Neural cell (in vitro differentiated cells): Measurements from ENCODE around the gene SIL1. TPM values are rescaled to one million over a fixed set of nuclear protein-coding genes. Genes with fewer than 3 reads are reported as not detected.

Experiments
- H2AFZ ChIP-seq: fragments of 200-600, 300-800 bp; sonication (generic), shearing (Covaris generic); 2 replicates; pipeline ENCODE4 v1.6.0; 2014; ENCODE audit warnings: low read depth, mild to moderate bottlenecking, antibody characterized with exemption, low read length, moderate library complexity
- H3F3A ChIP-seq: fragments of 200-600 bp; shearing (Covaris generic); 2 replicates; pipeline ENCODE4 v1.6.1; 2016; ENCODE audit warnings: mild to moderate bottlenecking, moderate library complexity, mixed read lengths, antibody characterized with exemption, low read length; ENCODE audit not compliant: insufficient read depth, poor library complexity, severe bottlenecking
- H3K27ac ChIP-seq: fragments of 200-600, 300-800 bp; sonication (generic), shearing (Covaris generic); 2 replicates; pipeline ENCODE4 v1.5.1; 2014; ENCODE audit warnings: mild to moderate bottlenecking, low read length, moderate library complexity
- H3K27me3 ChIP-seq: fragments of 300-800, 200-600 bp; sonication (generic), shearing (Covaris generic); 2 replicates; pipeline ENCODE4 v1.6.0; 2014; ENCODE audit warnings: mild to moderate bottlenecking, low read depth, low read length, moderate library complexity; ENCODE audit not compliant: insufficient read depth
- H3K36me3 ChIP-seq: fragments of 300-800, 200-600 bp; sonication (generic), shearing (Covaris generic); 2 replicates; pipeline ENCODE4 v1.5.1; 2014; ENCODE audit warnings: mild to moderate bottlenecking, antibody characterized with exemption, low read length, moderate library complexity; ENCODE audit not compliant: insufficient read depth
- H3K4me2 ChIP-seq: fragments of 300-800, 200-600 bp; sonication (generic), shearing (Covaris generic); 2 replicates; pipeline ENCODE4 v1.6.0; 2014; ENCODE audit warnings: mild to moderate bottlenecking, low read length
- H3K4me3 ChIP-seq: fragments of 300-800, 200-600 bp; sonication (generic), shearing (Covaris generic); 2 replicates; pipeline ENCODE4 v1.5.1; 2014; ENCODE audit warnings: mild to moderate bottlenecking, low read length, moderate library complexity
- H3K79me2 ChIP-seq: fragments of 200-600 bp; shearing (Covaris generic); replicated peaks from 2 replicates; pipeline ENCODE4 v1.6.0; 2014; ENCODE audit warnings: mild to moderate bottlenecking, low read length, moderate library complexity; ENCODE audit not compliant: insufficient read depth
- H3K9ac ChIP-seq: fragments of 300-800, 200-600 bp; sonication (generic), shearing (Covaris generic); 2 replicates; pipeline ENCODE4 v1.6.1; 2016; ENCODE audit warnings: mild to moderate bottlenecking, low read length, mixed read lengths
- H3K9me2 ChIP-seq: fragments of 200-600 bp; shearing (Covaris generic); 2 replicates; pipeline ENCODE4 v1.6.1; 2016; ENCODE audit warnings: mild to moderate bottlenecking, low read length, mixed read lengths; ENCODE audit not compliant: insufficient read depth
- H3K9me3 ChIP-seq: fragments of 200-600, 300-800 bp; sonication (generic), shearing (Covaris generic); 2 replicates; pipeline ENCODE4 v1.6.1; 2016; ENCODE audit warnings: mild to moderate bottlenecking, mixed run types, low read length, moderate library complexity, mixed read lengths
- H4K20me1 ChIP-seq: fragments of 200-600 bp; shearing (Covaris generic); 2 replicates; pipeline ENCODE4 v1.6.1; 2016; ENCODE audit warnings: mild to moderate bottlenecking, mixed run types; ENCODE audit not compliant: insufficient read depth
- CTCF ChIP-seq: fragments of 450-650 bp; IDR thresholded peaks from 2 replicates; pipeline ENCODE4 v1.5.1; 2014; ENCODE audit warnings: antibody characterized with exemption, mild to moderate bottlenecking, moderate library complexity; ENCODE audit not compliant: poor library complexity, severe bottlenecking
- EP300 ChIP-seq: fragments of 450-650 bp; conservative IDR thresholded peaks from 2 replicates; pipeline ENCODE4 v1.6.1; 2014; ENCODE audit warnings: antibody characterized with exemption, mild to moderate bottlenecking, moderate library complexity; ENCODE audit not compliant: poor library complexity, severe bottlenecking
- EZH2 ChIP-seq: fragments of 200-600, 300-800 bp; shearing (Covaris generic), sonication (generic); IDR thresholded peaks from 2 replicates; pipeline ENCODE4 v1.6.1; 2014; ENCODE audit warnings: antibody characterized with exemption, low read length, borderline replicate concordance, mild to moderate bottlenecking; ENCODE audit not compliant: insufficient read depth, poor library complexity, severe bottlenecking
- MXI1 ChIP-seq: fragments of 450-650 bp; conservative IDR thresholded peaks from 2 replicates; pipeline ENCODE4 v1.6.1; 2014; ENCODE audit warnings: antibody characterized with exemption, mild to moderate bottlenecking; ENCODE audit not compliant: poor library complexity, severe bottlenecking
- POLR2AphosphoS5 ChIP-seq: IDR thresholded peaks from 2 replicates; pipeline ENCODE4 v1.6.1; 2012
- RAD21 ChIP-seq: fragments of 450-650 bp; conservative IDR thresholded peaks from 2 replicates; pipeline ENCODE4 v1.6.1; 2014; ENCODE audit warnings: antibody characterized with exemption, mild to moderate bottlenecking, moderate library complexity
- REST ChIP-seq: IDR thresholded peaks from 2 replicates; pipeline ENCODE4 v1.6.1; 2012; ENCODE audit warnings: borderline replicate concordance
- SMC3 ChIP-seq: fragments of 450-650 bp; conservative IDR thresholded peaks from 2 replicates; pipeline ENCODE4 v1.6.1; 2014; ENCODE audit warnings: antibody characterized with exemption, mild to moderate bottlenecking, moderate library complexity; ENCODE audit not compliant: poor library complexity
- TAF1 ChIP-seq: IDR thresholded peaks from 2 replicates; pipeline ENCODE4 v1.6.1; 2012; ENCODE audit warnings: low read depth
- polyA plus RNA-seq: library from polyadenylated mRNA; depleted of rRNA; stranded (reverse); fragments of >200 nt; gene quantifications from 2 replicates; pipeline ENCODE4 v1.2.3, GENCODE V29; 2014

SIL1 gene
- polyA plus RNA-seq, 1 donor from 2014 or later = 4.7 TPM

GRCh38 chr5:138918686-138919085 is 279.5 kb downstream of the SIL1 start:
- Histone ChIP-seq H2AFZ (no peak overlapping the region), H3K4me3 (no peak overlapping the region), H3K79me2 (no peaks in the 10 kb centered on the region), H3K36me3 (no peaks in the 10 kb centered on the region), H3K9me3 (no peaks in the 10 kb centered on the region), H3K4me2 (no peak overlapping the region), H3K27me3 (no peaks in the 10 kb centered on the region), H3K9me2 (no peaks in the 10 kb centered on the region), H3K9ac (no peak overlapping the region), H3F3A (no peaks in the 10 kb centered on the region), H3K27ac (no peak overlapping the region), H4K20me1 (no peaks in the 10 kb centered on the region)
- TF ChIP-seq EZH2 (no peak), SMC3 (no peak), POLR2AphosphoS5 (no peak), REST (no peak), TAF1 (no peak), RAD21 (no peak), EP300 (no peak), CTCF (no peak), MXI1 (no peak)

- Histone ChIP-seq H3K9me3 (no peaks in the 10 kb centered on the region), H3K27ac (no peak overlapping the region)
- TF ChIP-seq SMC3 = no peak
- TF ChIP-seq RAD21 = no peak
- no peak for TF ChIP-seq CTCF
- no peak for TF ChIP-seq REST
- no peak for TF ChIP-seq EP300
- no peak for TF ChIP-seq POLR2AphosphoS5
- TF ChIP-seq TAF1 = no peak
- no peak for TF ChIP-seq EZH2
- no peak for TF ChIP-seq MXI1
Observed at GRCh38 chr5:138914338-138914737, 283.8 kb downstream of the SIL1 start.

More at GRCh38 chr5:138914338-138914737, 283.8 kb downstream of the SIL1 start:
- H3K27me3 ChIP-seq = no peaks in the 10 kb centered on the region
- H3K4me2 ChIP-seq = no peak overlapping the region
- no peak overlapping the region for H3K9ac ChIP-seq
- H3F3A ChIP-seq = no peaks in the 10 kb centered on the region
- no peaks in the 10 kb centered on the region for H3K79me2 ChIP-seq
- H3K36me3 ChIP-seq = no peaks in the 10 kb centered on the region
- no peak overlapping the region for H2AFZ ChIP-seq
- H3K9me2 ChIP-seq = no peaks in the 10 kb centered on the region
- H3K4me3 ChIP-seq = no peak overlapping the region
- no peaks in the 10 kb centered on the region for H4K20me1 ChIP-seq
